H9 (cell line): ENCODE data around the gene DNAJC30. TPM values are rescaled to one million over a fixed set of nuclear protein-coding genes. Genes with fewer than 3 reads are reported as not detected.
A peak's percentile ranks its signal among the peaks of the same experiment; 100 is the strongest.

ENCODE experiments used
- DNase-seq: peaks from one replicate; pipeline ENCODE4 v3.0.0-alpha.2; 2017
- H2AFZ ChIP-seq: one replicate; pipeline ENCODE4 v1.6.1; 2013; ENCODE audit warnings: mild to moderate bottlenecking, low read length, control low read depth, moderate library complexity
- H2AK5ac ChIP-seq: 2 replicates; pipeline ENCODE4 v1.6.1; 2013; ENCODE audit warnings: low read length, control low read depth, mixed read lengths; ENCODE audit not compliant: insufficient read length
- H2BK120ac ChIP-seq: one replicate; pipeline ENCODE4 v1.6.1; 2013; ENCODE audit warnings: low read depth, mild to moderate bottlenecking, low read length, control low read depth, inconsistent platforms; ENCODE audit not compliant: poor library complexity, severe bottlenecking
- H2BK12ac ChIP-seq: 2 replicates; pipeline ENCODE4 v1.6.1; 2013; ENCODE audit warnings: low read length, control low read depth, mixed read lengths, low read depth; ENCODE audit not compliant: insufficient read length
- H2BK15ac ChIP-seq: 2 replicates; pipeline ENCODE4 v1.6.1; 2013; ENCODE audit warnings: low read depth, low read length, control low read depth
- H2BK20ac ChIP-seq: one replicate; pipeline ENCODE4 v1.6.1; 2013; ENCODE audit warnings: low read depth, mild to moderate bottlenecking, low read length, control low read depth, inconsistent platforms; ENCODE audit not compliant: poor library complexity, severe bottlenecking
- H2BK5ac ChIP-seq: 2 replicates; pipeline ENCODE4 v1.6.1; 2013; ENCODE audit warnings: low read length, control low read depth, mixed read lengths; ENCODE audit not compliant: insufficient read length
- H3K14ac ChIP-seq: 2 replicates; pipeline ENCODE4 v1.6.1; 2013; ENCODE audit warnings: low read length, control low read depth; ENCODE audit not compliant: insufficient read depth
- H3K18ac ChIP-seq: 2 replicates; pipeline ENCODE4 v1.6.1; 2013; ENCODE audit warnings: low read depth, mild to moderate bottlenecking, mixed read lengths, low read length, control low read depth; ENCODE audit not compliant: insufficient read length
- H3K23ac ChIP-seq: 2 replicates; pipeline ENCODE4 v1.6.1; 2013; ENCODE audit warnings: low read length, control low read depth, mixed read lengths, low read depth; ENCODE audit not compliant: insufficient read length
- H3K23me2 ChIP-seq: 2 replicates; pipeline ENCODE4 v1.6.1; 2013; ENCODE audit warnings: low read depth, mild to moderate bottlenecking, mixed read lengths, low read length, control low read depth; ENCODE audit not compliant: insufficient read length, poor library complexity, severe bottlenecking
- H3K27ac ChIP-seq: 2 replicates; pipeline ENCODE4 v1.5.1; 2013; ENCODE audit warnings: low read length, control low read depth, mixed read lengths, low read depth; ENCODE audit not compliant: insufficient read length
- H3K27me3 ChIP-seq: 2 replicates; pipeline ENCODE4 v1.6.1; 2013; ENCODE audit warnings: low read length, control low read depth, inconsistent platforms; ENCODE audit not compliant: insufficient read depth
- H3K4ac ChIP-seq: 2 replicates; pipeline ENCODE4 v1.6.1; 2013; ENCODE audit warnings: low read depth, mild to moderate bottlenecking, control low read depth, inconsistent platforms, low read length, moderate library complexity
- H3K4me1 ChIP-seq: 2 replicates; pipeline ENCODE4 v1.6.1; 2013; ENCODE audit warnings: low read length, control low read depth, inconsistent platforms; ENCODE audit not compliant: insufficient read depth
- H3K4me2 ChIP-seq: 2 replicates; pipeline ENCODE4 v1.6.1; 2013; ENCODE audit warnings: low read length, control low read depth, mixed read lengths; ENCODE audit not compliant: insufficient read length, insufficient read depth
- H3K56ac ChIP-seq: 2 replicates; pipeline ENCODE4 v1.6.1; 2013; ENCODE audit warnings: low read depth, mild to moderate bottlenecking, mixed read lengths, low read length, control low read depth; ENCODE audit not compliant: insufficient read length
- H3K79me1 ChIP-seq: 2 replicates; pipeline ENCODE4 v1.6.1; 2013; ENCODE audit warnings: low read depth, mild to moderate bottlenecking, moderate library complexity, low read length, control low read depth, inconsistent platforms; ENCODE audit not compliant: insufficient read depth, poor library complexity, severe bottlenecking
- H3K79me2 ChIP-seq: 2 replicates; pipeline ENCODE4 v1.6.1; 2013; ENCODE audit warnings: low read length, control low read depth, inconsistent platforms; ENCODE audit not compliant: insufficient read depth
- H3K9ac ChIP-seq: 2 replicates; pipeline ENCODE4 v1.6.1; 2013; ENCODE audit warnings: low read length, control low read depth, mixed read lengths; ENCODE audit not compliant: insufficient read length; ENCODE audit errors: extremely low read depth
- H3K9me3 ChIP-seq: one replicate; pipeline ENCODE4 v1.6.1; 2013; ENCODE audit warnings: low read depth, low read length, inconsistent platforms; ENCODE audit not compliant: control insufficient read depth
- H3T11ph ChIP-seq: one replicate; pipeline ENCODE4 v1.6.1; 2013; ENCODE audit warnings: mild to moderate bottlenecking, low read length, control low read depth, inconsistent platforms
- H4K20me1 ChIP-seq: one replicate; pipeline ENCODE4 v1.6.1; 2013; ENCODE audit not compliant: control insufficient read depth, insufficient read length, insufficient read depth
- H4K5ac ChIP-seq: 2 replicates; pipeline ENCODE4 v1.6.1; 2013; ENCODE audit warnings: low read depth, mild to moderate bottlenecking, mixed read lengths, low read length, control low read depth; ENCODE audit not compliant: insufficient read length
- H4K8ac ChIP-seq: replicated peaks from 2 replicates; pipeline ENCODE4 v1.6.1; 2013; ENCODE audit warnings: low read length, control low read depth, mixed read lengths, low read depth; ENCODE audit not compliant: insufficient read length
- H4K91ac ChIP-seq: 2 replicates; pipeline ENCODE4 v1.6.1; 2013; ENCODE audit warnings: low read depth, mild to moderate bottlenecking, moderate library complexity, mixed read lengths, low read length, control low read depth; ENCODE audit not compliant: insufficient read length
- H3K27ac Mint-ChIP-seq, 3 experiments: 2 replicates in 2 of 3; 3 replicates in 1 of 3; pipeline ENCODE4 v1.8.0; 2020 to 2021; ENCODE audit warnings: mixed read lengths in 3 of 3, mild to moderate bottlenecking in 1 of 3, moderate library complexity in 1 of 3
- H3K27me3 Mint-ChIP-seq: 2 replicates; pipeline ENCODE4 v1.8.0; 2021; ENCODE audit warnings: low read depth, mild to moderate bottlenecking, moderate library complexity, mixed read lengths
- H3K36me3 Mint-ChIP-seq, 3 experiments: 2 replicates in 2 of 3; 3 replicates in 1 of 3; pipeline ENCODE4 v1.8.0; 2020 to 2021; ENCODE audit warnings: low read depth in 3 of 3, mixed read lengths in 3 of 3; ENCODE audit not compliant: insufficient read depth in 1 of 3
- H3K4me1 Mint-ChIP-seq, 2 experiments: 2 replicates each; pipeline ENCODE4 v1.8.0; 2020; ENCODE audit warnings: mixed read lengths in 2 of 2
- H3K4me3 Mint-ChIP-seq, 2 experiments: 2 replicates in 1 of 2; 3 replicates in 1 of 2; pipeline ENCODE4 v1.8.0; 2020 to 2021; ENCODE audit warnings: mild to moderate bottlenecking in 2 of 2, mixed read lengths in 2 of 2, moderate library complexity in 1 of 2
- H3K9me3 Mint-ChIP-seq, 2 experiments: 2 replicates in 1 of 2; 3 replicates in 1 of 2; pipeline ENCODE4 v1.8.0; 2020; ENCODE audit warnings: mild to moderate bottlenecking in 2 of 2, mixed read lengths in 2 of 2, moderate library complexity in 1 of 2
- CTCF ChIP-seq: fragments of 200-600 bp; sonication (generic); conservative IDR thresholded peaks from 3 replicates; pipeline ENCODE4 v1.8.0; 2021; ENCODE audit warnings: antibody characterized with exemption, mild to moderate bottlenecking
- WGBS: extraction: QIAGEN DNeasy Blood & Tissue Kit; methylation state at CpG from one replicate; pipeline ENCODE4 v1.1.7; 2013; ENCODE audit warnings: missing lambda C conversion rate, low lambda C conversion rate, mixed read lengths; ENCODE audit not compliant: insufficient read length; ENCODE audit errors: extremely low coverage; 5-methylcytosine and 5-hydroxymethylcytosine counted together
- total RNA-seq: library from RNA; stranded (reverse); gene quantifications from 2 replicates; pipeline ENCODE4 v1.2.1, GENCODE V29; 2021

Gene DNAJC30
- total RNA-seq, 1 experiment from 2014 or later: 8.1 TPM

GRCh38 chr7:73718905-73719805 lies 35.9 kb upstream of the DNAJC30 start, which contains the start of gene STX1A:
Gene STX1A, minus strand, starts transcription at chr7:73719669. Its CDS starts 38 bp downstream, at chr7:73719631.
- Histone ChIP-seq H3K56ac (no peak within 1 kb of the TSS), H3K14ac (no peak within 1 kb of the TSS), H4K5ac (no peak within 1 kb of the TSS), H3K79me1 (no peaks in the 10 kb centered on the region), H4K8ac (no peak within 1 kb of the TSS), H3K4me2 (peak within 1 kb of the TSS; percentile 74), H3K4ac (no peak within 1 kb of the TSS), H3K18ac (no peak within 1 kb of the TSS), H3K23ac (no peak within 1 kb of the TSS), H2BK15ac (no peak within 1 kb of the TSS; the same call in 1 of the 2 replicates), H3K4me1 (no peaks in the 10 kb centered on the region), H2BK20ac (no peak within 1 kb of the TSS), H3K9me3 (no peaks in the 10 kb centered on the region), H3K9ac (no peak within 1 kb of the TSS), H2BK12ac (no peak within 1 kb of the TSS), H4K91ac (no peak within 1 kb of the TSS), H3T11ph (no peak within 1 kb of the TSS), H2BK120ac (no peak within 1 kb of the TSS), H3K79me2 (no peaks in the 10 kb centered on the region), H4K20me1 (no peaks in the 10 kb centered on the region), H3K27ac (no peak within 1 kb of the TSS), H3K27me3 (peaks cover 3% of the 10 kb centered on the region; the same call in 1 of the 2 replicates), H2AFZ (no peak within 1 kb of the TSS), H3K23me2 (peaks cover 9% of the 10 kb centered on the region), H2AK5ac (no peak within 1 kb of the TSS), H2BK5ac (no peak within 1 kb of the TSS)
- peaks cover 0 to 7% of the 10 kb centered on the region in 2 experiments; a peak in 2 of 4 replicates for H3K4me1 Mint-ChIP-seq
- DNase-seq: peak; percentile 67
- H3K27ac Mint-ChIP-seq: peak within 1 kb of the TSS in 1 of 3 experiments; percentile 62; a peak in 1 of 7 replicates
- H3K36me3 Mint-ChIP-seq: peaks cover 0 to 2% (median 0%) of the 10 kb centered on the region in 3 experiments; a peak in 2 of 7 replicates
- peak within 1 kb of the TSS; percentile 61 to 77 for H3K4me3 Mint-ChIP-seq
- no peaks in the 10 kb centered on the region; a peak in 1 of 5 replicates for H3K9me3 Mint-ChIP-seq
- peaks cover 38% of the 10 kb centered on the region for H3K27me3 Mint-ChIP-seq
- no peak for TF ChIP-seq CTCF
- WGBS: no CpG with 5 or more reads among the region's 96 CpGs
